HG02981 (cell line): ENCODE measurements around the gene IFNK.

Source experiments
- ATAC-seq: cut with Tn5 transposase; IDR thresholded peaks from one replicate; pipeline ENCODE4 v1.9.1; 2021; ENCODE audit warnings: mild to moderate bottlenecking, moderate library complexity; ENCODE audit not compliant: unreplicated experiment

Gene IFNK

GRCh38 chr9:27572061-27572460 is 48.0 kb downstream of the IFNK start:
- no peak for ATAC-seq

DNA sequence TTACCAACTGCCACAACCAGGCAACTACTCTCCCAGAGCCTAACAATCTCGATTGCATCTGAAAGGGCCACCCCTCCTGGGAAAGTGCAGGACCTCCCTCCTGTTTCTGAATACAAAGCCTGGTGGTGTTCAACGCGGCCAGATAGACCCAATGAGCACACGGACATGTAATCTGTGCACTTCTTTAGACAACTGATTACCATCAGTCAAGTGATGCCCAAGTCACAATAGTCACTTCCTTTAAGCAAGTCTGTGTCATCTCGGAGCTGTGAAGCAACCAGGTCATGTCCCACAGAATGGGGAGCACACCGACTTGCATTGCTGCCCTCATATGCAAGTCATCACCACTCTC is 48.5 kb downstream of the IFNK start:
- peak; percentile 36 for ATAC-seq

DNA sequence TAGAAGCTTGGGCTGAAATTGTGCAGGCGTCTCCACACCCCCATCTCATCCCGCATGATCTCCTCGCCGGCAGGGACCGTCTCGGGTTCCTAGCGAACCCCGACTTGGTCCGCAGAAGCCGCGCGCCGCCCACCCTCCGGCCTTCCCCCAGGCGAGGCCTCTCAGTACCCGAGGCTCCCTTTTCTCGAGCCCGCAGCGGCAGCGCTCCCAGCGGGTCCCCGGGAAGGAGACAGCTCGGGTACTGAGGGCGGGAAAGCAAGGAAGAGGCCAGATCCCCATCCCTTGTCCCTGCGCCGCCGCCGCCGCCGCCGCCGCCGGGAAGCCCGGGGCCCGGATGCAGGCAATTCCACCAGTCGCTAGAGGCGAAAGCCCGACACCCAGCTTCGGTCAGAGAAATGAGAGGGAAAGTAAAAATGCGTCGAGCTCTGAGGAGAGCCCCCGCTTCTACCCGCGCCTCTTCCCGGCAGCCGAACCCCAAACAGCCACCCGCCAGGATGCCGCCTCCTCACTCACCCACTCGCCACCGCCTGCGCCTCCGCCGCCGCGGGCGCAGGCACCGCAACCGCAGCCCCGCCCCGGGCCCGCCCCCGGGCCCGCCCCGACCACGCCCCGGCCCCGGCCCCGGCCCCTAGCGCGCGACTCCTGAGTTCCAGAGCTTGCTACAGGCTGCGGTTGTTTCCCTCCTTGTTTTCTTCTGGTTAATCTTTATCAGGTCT is 49.0 kb downstream of the IFNK start, which contains the start of gene C9orf72:
Gene C9orf72 (minus strand): TSS at position 564 of the 716 bp plus-strand sequence. CDS start 6,361 bp downstream, outside the sequence.
- ATAC-seq = peak; percentile 52

GRCh38 chr9:27573634-27574590 is 49.8 kb downstream of the IFNK start:
- peak; percentile 89 for ATAC-seq
